ENCODE data around the gene SND1.

SND1 gene

DNA sequence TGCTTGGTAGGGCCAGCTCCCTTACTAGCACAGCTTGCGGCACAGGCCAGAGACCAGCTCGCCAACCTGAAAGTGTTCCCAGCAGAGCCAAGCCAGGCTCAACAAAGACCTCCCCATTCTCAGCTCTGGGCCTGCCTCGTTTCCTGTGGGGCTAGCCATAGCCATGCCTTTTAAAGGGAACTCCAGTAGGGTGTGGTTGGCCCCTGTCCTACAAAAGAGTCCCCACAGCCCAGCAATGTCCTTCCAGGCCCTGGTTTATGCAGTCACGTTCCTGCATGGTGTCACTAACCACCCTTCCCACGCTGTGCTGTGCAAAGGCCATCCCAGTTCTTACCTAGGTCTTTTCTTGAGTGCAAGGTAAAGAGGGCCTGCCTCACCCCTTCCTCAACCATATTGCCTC is 467.0 kb downstream of the SND1 start:
- Mint-ChIP-seq H3K27me3 (no peaks in the 10 kb centered on the region), H3K4me1 (peaks cover 30% of the 10 kb centered on the region), H3K4me3 (no peak overlapping the region), H3K36me3 (no peaks in the 10 kb centered on the region), H3K27ac (no peak overlapping the region), H3K9me3 (peaks cover 2% of the 10 kb centered on the region)
- ATAC-seq (ENCODE audit: low read depth) (no peak), DNase-seq (ENCODE audit: low spot score in 2 of 2) (no peak)

DNA sequence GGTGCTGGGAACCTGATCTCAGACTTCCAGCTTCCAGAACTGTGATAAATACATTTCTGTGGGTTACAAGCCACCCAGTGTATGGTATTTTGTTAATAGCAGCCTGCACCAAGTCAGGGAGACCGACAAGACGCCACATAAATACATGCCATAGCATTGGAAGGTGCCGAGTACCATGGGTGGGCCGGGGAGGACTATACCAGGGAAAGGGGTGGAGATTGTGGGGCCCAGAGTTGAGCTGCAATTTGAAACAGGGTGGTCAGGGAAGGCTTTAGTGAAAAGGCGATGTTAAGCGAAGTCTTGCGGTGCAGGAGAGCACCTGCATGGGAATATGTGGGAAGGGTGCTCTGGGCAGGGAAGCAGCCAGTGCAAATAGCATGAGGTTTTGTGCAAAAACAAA is 468.1 kb downstream of the SND1 start:
- no peaks in the 10 kb centered on the region for H3K9me3 Mint-ChIP-seq
- DNase-seq (ENCODE audit: low spot score in 2 of 2), result no peak
- H3K4me3 Mint-ChIP-seq, result no peak overlapping the region
- ATAC-seq (ENCODE audit: low read depth), result no peak
- no peaks in the 10 kb centered on the region for H3K36me3 Mint-ChIP-seq
- H3K27ac Mint-ChIP-seq, result no peak overlapping the region
- peaks cover 2% of the 10 kb centered on the region for H3K27me3 Mint-ChIP-seq
- peaks cover 31% of the 10 kb centered on the region for H3K4me1 Mint-ChIP-seq

DNA sequence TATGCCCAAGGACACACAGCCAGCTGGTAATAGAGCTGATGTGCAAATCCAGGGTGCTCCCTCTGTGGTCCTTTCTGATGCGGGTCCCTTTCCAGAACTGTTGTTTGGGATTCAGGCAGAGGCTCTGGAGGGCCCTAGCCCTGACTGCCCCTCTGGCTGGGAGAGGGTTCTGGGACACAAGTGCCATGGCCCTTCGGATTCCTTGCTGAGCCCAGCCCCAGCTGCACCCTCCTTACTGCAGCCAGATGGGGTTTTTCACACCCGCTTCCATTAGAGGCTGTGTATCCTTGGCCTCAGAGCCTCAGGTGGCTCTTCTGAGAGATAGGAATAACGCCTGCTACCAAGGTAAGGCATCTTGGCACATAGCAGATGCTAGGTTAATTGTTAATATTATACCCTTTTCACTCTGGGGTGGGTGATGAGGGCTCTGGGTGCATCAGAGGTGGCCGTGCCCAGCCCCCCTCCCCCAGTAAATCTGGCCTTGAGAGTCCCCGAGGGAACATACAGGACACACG is 469.0 kb downstream of the SND1 start:
- H3K27me3 Mint-ChIP-seq, result peaks cover 2% of the 10 kb centered on the region
- H3K9me3 Mint-ChIP-seq, result no peaks in the 10 kb centered on the region

DNA sequence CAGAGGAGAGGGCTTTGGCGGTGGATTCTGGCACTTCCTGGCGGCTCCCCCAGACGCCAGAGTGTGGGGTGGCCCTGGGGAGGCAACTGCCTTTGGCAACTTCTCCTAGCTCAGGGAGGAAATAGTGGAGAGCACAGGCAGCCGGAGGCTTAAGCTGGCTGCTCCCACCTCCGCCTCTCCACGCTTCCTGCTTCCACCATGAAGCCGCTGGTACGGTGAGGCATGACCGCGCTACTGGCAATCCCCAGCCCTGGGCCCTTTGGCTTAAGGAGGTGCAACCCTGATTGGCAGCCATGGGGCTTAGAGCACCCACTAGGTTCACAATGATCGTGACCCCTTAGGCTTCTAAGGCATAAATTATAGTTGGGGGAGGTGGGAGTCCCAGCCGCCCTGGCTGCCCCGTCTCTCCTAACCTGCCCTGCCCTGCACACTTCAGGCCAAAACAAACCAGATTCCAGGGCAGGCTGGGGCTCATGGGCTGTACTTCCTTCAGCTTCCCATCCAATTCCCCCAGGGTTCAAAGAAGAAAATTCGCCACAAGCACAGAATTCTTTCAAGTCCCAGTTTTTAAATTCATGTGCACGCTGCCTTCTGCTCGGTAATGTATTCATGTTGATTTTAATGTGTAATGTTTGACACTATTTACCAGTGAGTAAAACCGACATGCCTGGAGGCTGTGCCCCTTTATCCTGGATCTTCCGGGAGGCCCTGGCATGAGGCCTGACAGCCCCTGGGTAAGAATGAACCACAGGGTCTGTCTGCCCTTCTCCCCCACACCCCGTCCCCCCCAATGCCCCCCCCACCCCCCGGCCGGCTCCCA is 469.9 kb downstream of the SND1 start:
- Mint-ChIP-seq H3K4me3 (no peak overlapping the region), H3K27me3 (peaks cover 2% of the 10 kb centered on the region), H3K9me3 (no peaks in the 10 kb centered on the region), H3K4me1 (peaks cover 26% of the 10 kb centered on the region), H3K27ac (no peak overlapping the region), H3K36me3 (no peaks in the 10 kb centered on the region)
- ATAC-seq (ENCODE audit: low read depth) (no peak), DNase-seq (ENCODE audit: low spot score in 2 of 2) (peak in 1 of 2 donors; percentile 6)

More for the DNA sequence above, 469.0 kb downstream of the SND1 start:
- Mint-ChIP-seq H3K27ac (no peak overlapping the region), H3K36me3 (no peaks in the 10 kb centered on the region), H3K4me1 (peaks cover 30% of the 10 kb centered on the region), H3K4me3 (no peak overlapping the region)
- ATAC-seq (ENCODE audit: low read depth) (no peak), DNase-seq (ENCODE audit: low spot score in 2 of 2) (peak in 1 of 2 donors; percentile 7)

DNA sequence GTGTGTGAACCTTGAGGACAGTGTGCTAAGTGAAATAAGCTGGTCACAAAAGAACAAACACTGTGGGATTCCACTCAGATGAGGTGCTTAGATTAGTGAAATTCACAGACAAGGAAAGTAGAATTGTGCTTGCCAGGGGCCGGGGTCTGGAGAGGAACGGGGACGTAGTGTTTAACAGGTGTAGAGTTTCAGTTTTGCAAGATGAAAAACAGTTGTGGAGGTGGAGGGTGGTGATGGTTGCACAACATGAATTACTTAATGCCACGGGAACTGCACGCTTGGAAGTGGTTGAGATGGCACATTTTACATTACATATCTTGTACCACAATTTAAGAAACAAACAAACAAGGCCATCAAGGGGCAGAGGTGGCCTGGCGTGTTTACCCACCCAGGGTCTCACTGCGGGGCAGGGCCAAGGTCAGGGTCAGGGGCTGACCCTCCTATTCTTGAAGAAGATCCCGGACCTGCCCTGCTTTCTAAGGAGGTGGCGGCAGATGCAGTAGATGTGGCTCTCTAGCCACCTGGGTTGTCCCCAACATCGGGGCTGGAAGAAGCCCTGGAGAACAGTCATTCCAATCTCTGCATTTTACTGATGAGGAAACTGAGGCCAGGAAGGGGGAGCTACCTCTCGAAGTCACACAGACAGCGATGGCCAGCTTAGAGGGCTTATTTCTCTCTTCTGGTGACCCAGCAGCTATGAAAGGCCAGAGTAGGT is 470.7 kb downstream of the SND1 start:
- H3K27me3 Mint-ChIP-seq, result peaks cover 2% of the 10 kb centered on the region
- H3K27ac Mint-ChIP-seq, result no peak overlapping the region
- peaks cover 18% of the 10 kb centered on the region for H3K4me1 Mint-ChIP-seq
- no peaks in the 10 kb centered on the region for H3K9me3 Mint-ChIP-seq
- H3K36me3 Mint-ChIP-seq, result no peaks in the 10 kb centered on the region
- DNase-seq (ENCODE audit: low spot score in 2 of 2) (peak in 1 of 2 donors; percentile 5), ATAC-seq (ENCODE audit: low read depth) (no peak)
- no peak overlapping the region for H3K4me3 Mint-ChIP-seq

DNA sequence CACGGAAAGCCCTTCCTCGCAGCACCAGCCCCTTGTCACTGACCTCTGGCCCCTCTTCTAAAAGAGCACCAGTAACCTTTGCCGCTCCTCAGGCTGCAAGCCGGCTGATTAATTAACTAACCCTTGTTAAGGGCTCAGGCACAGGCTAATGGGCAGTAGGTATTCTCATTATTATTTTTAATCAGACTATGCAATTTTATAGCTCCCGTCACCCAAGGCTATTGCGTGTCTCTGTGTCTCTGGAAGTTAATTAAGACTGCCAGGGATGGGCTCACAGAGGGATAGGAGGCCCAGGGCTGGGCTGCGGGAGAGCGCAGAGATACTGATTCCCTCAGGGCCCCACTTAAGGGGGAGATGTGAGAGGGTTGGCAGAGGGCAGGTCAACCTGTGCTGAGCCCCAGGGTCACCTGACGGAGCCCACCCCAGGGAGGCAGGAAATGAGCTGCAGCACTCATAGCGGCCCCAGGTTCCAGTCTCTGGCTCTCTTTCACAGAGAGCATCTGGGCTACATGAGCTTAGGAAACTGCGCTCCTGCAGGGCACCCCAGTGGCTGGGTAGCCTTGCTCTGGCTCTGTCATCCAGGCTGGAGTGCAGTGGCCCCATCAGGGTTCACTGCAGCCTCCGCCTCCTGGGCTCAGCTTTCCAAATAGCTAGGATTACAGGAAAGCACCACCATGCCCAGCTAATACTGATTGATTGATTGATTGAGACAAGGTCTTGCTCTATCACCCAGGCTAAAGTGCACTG is 471.5 kb downstream of the SND1 start:
- DNase-seq (ENCODE audit: low spot score in 2 of 2) (peak in 1 of 2 donors; percentile 8), ATAC-seq (ENCODE audit: low read depth) (no peak)
- Mint-ChIP-seq H3K9me3 (no peaks in the 10 kb centered on the region), H3K4me3 (no peak overlapping the region), H3K27ac (no peak overlapping the region), H3K4me1 (peaks cover 11% of the 10 kb centered on the region), H3K36me3 (no peaks in the 10 kb centered on the region), H3K27me3 (peaks cover 2% of the 10 kb centered on the region)

DNA sequence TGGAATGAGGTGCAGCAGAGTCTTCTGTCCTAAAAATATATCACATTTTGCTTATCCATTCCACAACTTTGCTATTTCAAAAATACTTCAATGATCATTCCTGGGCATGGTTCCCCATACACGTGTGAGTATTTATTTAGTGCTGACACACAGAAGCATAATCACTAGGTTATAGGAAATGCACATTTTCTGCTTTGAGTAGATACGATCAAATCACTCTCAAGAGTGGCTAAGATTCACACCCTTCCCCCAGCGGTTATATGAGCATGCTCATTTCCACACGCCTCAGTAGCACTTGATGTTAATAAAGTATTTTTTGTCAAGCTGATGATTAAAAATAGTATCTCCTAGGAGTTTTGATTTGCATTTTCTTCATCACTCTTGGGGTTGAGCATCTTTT is 472.8 kb downstream of the SND1 start:
- Mint-ChIP-seq H3K36me3 (no peaks in the 10 kb centered on the region), H3K9me3 (no peaks in the 10 kb centered on the region), H3K27ac (no peak overlapping the region), H3K4me1 (peaks cover 5% of the 10 kb centered on the region), H3K27me3 (peaks cover 2% of the 10 kb centered on the region), H3K4me3 (no peak overlapping the region)
- peak in 1 of 2 donors; percentile 1 for DNase-seq (ENCODE audit: low spot score in 2 of 2)
- no peak for ATAC-seq (ENCODE audit: low read depth)

DNA sequence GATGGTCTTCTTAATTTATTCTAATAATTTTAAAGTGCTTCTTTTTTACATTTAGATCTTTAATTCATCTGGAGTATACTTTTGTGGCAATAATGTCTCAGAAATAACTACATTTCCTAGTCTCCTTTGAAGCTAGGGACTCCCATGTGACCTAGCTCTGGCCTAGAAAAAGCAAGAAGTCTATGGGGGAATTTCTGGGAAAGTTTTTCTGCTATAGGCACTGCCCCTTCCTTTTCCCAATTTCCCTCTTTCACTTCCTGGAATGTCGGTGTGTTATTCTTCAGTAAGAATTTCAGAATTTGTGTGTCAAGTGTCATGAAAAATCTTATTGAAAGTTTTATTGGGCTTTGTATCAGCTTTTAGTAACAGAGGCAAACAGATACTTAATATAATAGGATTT is 473.8 kb downstream of the SND1 start:
- peaks cover 2% of the 10 kb centered on the region for H3K27me3 Mint-ChIP-seq
- H3K9me3 Mint-ChIP-seq, result no peaks in the 10 kb centered on the region
- ATAC-seq (ENCODE audit: low read depth), result no peak
- DNase-seq (ENCODE audit: low spot score in 2 of 2), result no peak
- H3K4me3 Mint-ChIP-seq, result no peak overlapping the region
- no peak overlapping the region for H3K27ac Mint-ChIP-seq
- H3K36me3 Mint-ChIP-seq, result no peaks in the 10 kb centered on the region
- H3K4me1 Mint-ChIP-seq, result peaks cover 5% of the 10 kb centered on the region

DNA sequence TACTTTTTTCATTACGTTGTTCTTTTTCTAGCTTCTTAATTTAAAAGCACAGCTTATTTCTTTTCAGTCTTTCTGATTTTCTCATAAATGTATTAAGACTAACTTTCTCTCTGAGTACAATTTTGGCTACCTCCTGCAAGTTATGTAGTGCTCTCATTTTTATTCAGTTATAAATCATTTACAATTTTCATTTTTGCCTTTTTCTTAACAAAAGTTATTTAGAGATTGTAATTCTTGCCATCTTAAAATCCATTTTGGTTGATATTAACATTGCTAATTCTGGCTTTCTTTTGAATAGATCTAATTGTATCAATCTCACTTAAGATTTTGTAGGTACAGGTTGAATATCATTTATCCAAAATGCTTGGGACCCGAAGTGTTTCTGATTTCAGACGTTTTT is 476.4 kb downstream of the SND1 start:
- ATAC-seq (ENCODE audit: low read depth) (no peak), DNase-seq (ENCODE audit: low spot score in 2 of 2) (no peak)
- H3K4me3 Mint-ChIP-seq, result no peak overlapping the region
- peaks cover 5% of the 10 kb centered on the region for H3K4me1 Mint-ChIP-seq
- no peaks in the 10 kb centered on the region for H3K9me3 Mint-ChIP-seq
- H3K27ac Mint-ChIP-seq, result no peak overlapping the region
- no peaks in the 10 kb centered on the region for H3K36me3 Mint-ChIP-seq
- peaks cover 2% of the 10 kb centered on the region for H3K27me3 Mint-ChIP-seq

DNA sequence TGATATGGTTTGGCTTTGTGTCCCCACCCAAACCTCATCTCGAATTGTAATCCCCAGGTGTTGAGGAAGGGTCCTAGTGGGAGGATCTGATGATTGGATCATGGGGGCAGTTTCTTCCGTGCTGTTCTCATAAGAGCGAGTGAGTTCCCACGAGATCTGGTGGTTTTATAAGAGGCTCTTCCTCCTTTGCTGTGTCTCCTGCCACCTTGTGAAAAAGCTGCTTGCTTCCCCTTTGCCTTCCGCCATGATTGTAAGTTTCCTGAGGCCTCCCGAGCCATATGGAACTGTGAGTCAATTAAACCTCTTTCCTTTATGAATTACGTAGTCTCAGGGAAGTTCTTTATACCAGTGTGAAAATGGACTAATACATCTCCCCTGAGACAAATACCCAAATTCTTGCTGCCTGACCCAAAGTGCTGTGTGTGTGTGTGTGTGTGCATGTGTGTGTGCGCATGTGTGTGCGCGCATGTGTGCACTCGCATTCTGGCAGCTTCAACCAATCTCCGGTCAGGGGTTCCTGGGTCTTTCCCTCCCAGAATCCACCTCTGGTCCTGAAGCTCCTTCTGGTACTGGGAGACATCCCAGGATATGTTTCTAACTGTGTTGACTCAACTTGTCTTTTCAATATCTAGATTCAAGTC is 477.4 kb downstream of the SND1 start:
- peaks cover 5% of the 10 kb centered on the region for H3K4me1 Mint-ChIP-seq
- no peak overlapping the region for H3K27ac Mint-ChIP-seq
- H3K36me3 Mint-ChIP-seq, result no peaks in the 10 kb centered on the region
- H3K9me3 Mint-ChIP-seq, result no peaks in the 10 kb centered on the region
- H3K4me3 Mint-ChIP-seq, result no peak overlapping the region
- H3K27me3 Mint-ChIP-seq, result peaks cover 6% of the 10 kb centered on the region
- ATAC-seq (ENCODE audit: low read depth) (peak; percentile 92), DNase-seq (ENCODE audit: low spot score in 2 of 2) (peak in 1 of 2 donors; percentile 14)

DNA sequence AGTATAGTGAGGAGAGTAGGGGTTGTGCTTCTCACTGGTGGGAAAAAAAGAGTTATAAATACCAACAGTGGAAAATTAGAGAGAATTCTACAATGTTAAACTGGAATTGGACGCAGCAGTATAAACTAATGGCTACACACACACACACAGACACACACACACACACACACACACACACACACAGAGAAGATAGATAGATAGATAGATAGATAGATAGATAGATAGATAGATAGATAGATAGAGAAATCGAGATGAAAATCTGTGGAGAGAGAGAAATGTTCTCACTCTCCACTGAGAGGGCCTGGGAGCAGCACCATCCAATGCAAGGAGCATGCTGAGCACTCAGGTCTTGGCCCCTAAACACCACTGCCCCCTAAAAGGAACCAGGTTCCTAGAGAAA is 479.1 kb downstream of the SND1 start:
- Mint-ChIP-seq H3K4me1 (peaks cover 9% of the 10 kb centered on the region), H3K4me3 (no peak overlapping the region), H3K36me3 (no peaks in the 10 kb centered on the region), H3K9me3 (no peaks in the 10 kb centered on the region), H3K27ac (no peak overlapping the region), H3K27me3 (peaks cover 9% of the 10 kb centered on the region)
- ATAC-seq (ENCODE audit: low read depth) (no peak), DNase-seq (ENCODE audit: low spot score in 2 of 2) (no peak)

DNA sequence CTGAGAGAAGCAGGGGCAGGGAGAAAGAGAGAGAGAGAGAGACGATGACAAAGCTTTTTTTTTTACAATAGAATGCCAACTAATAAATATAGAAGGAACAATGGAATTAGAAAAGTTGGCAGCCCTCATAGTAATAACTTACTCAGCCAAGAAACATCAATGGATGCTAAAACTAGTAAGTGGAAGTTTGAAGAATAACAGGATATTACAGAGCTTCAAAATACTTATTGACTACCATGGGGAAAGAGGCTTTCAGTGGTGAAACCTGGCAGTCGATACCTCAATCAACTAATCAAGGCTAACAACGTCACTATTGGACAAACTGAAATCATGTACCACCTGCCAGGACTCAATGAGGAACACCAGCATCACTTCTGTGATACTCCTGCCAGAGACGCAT is 479.7 kb downstream of the SND1 start:
- H3K4me1 Mint-ChIP-seq, result peaks cover 9% of the 10 kb centered on the region
- H3K4me3 Mint-ChIP-seq, result no peak overlapping the region
- no peaks in the 10 kb centered on the region for H3K36me3 Mint-ChIP-seq
- no peaks in the 10 kb centered on the region for H3K9me3 Mint-ChIP-seq
- no peak overlapping the region for H3K27ac Mint-ChIP-seq
- DNase-seq (ENCODE audit: low spot score in 2 of 2) (no peak), ATAC-seq (ENCODE audit: low read depth) (no peak)
- peaks cover 9% of the 10 kb centered on the region for H3K27me3 Mint-ChIP-seq

DNA sequence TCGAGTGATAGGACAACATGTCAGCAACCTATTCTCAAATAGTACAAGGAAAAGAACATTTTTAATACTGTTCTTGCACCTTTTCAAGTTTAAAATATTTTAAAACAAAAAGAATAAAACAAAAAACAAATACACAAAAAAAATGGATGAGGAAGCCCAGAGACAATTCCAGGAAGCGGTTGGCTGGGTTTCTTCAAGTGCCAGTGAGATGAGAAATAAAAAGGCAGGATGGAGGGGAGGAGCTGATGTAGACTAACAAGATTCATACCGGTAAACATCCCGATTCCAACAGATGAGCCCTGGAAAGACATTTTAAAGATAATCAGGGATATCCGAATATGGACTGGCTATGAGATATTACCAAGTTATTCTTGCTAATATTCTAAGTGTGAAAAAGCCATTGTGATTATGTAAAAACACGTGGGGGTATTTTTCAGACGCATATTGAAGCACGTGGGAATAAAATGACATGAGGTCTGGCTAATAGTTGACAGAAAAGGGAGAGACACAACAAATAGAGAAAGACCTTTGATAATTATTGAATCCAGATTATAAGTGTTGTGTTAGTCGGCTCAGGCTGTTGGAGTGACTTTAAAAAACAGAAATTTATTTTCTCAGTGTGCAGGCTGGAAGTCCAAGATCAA is 480.6 kb downstream of the SND1 start:
- Mint-ChIP-seq H3K27me3 (peaks cover 9% of the 10 kb centered on the region), H3K4me3 (no peak overlapping the region), H3K4me1 (peaks cover 9% of the 10 kb centered on the region), H3K27ac (no peak overlapping the region), H3K9me3 (no peaks in the 10 kb centered on the region), H3K36me3 (no peaks in the 10 kb centered on the region)
- ATAC-seq (ENCODE audit: low read depth) (no peak), DNase-seq (ENCODE audit: low spot score in 2 of 2) (no peak)

All from memory B cell (primary cell).